OCI-LY3 (cell line): ENCODE data around the gene KIDINS220.

Source experiments
- CTCF ChIP-seq: fragments of 200-600, 300-600 bp; sonication (generic); IDR thresholded peaks from 2 replicates; pipeline ENCODE4 v1.5.1; 2014; ENCODE audit warnings: antibody characterized with exemption, low read length, low read depth
- EZH2phosphoT487 ChIP-seq: fragments of 200-600 bp; shearing (Covaris generic); IDR thresholded peaks from 2 replicates; pipeline ENCODE4 v1.6.1; 2018; ENCODE audit warnings: antibody characterized with exemption, mixed run types, low read depth

GRCh38 chr2:8709611-8710010 is 127.8 kb downstream of the KIDINS220 start:
- TF ChIP-seq CTCF (no peak), EZH2phosphoT487 (no peak)
